GM12878 (cell line): ENCODE data around the gene ATP6V1C2. TPM values are rescaled to one million over a fixed set of nuclear protein-coding genes. Genes with fewer than 3 reads are reported as not detected.

ENCODE experiments used
- ATAC-seq: fragments of 200-7000 bp; cut with Tn5 transposase; 3 replicates; pipeline ENCODE4 v1.9.1; 2020; ENCODE audit warnings: mild to moderate bottlenecking, moderate library complexity
- BruUV-seq: library from RNA; stranded (reverse); fragments of 400-500 nt; replicated peaks from 2 replicates; lab custom pipeline; 2021; lab: Mats Ljungman, UMichigan
- CTCF ChIA-PET: fragments of 300-600 bp; sonication (Branson Sonifier 250); formaldehyde crosslinking; extraction: SDS; loops from one replicate; lab custom pipeline; 2021; ENCODE audit warnings: inconsistent platforms; lab: Yijun Ruan, JAX
- POLR2A ChIA-PET: fragments of 350-600 bp; formaldehyde crosslinking; extraction: SDS; loops from one replicate; lab custom pipeline; 2021; ENCODE audit warnings: inconsistent platforms; lab: Charles Lee
- RAD21 ChIA-PET: fragments of 300-600 bp; sonication (Branson Sonifier 250); formaldehyde crosslinking; loops from one replicate; lab custom pipeline; 2023; ENCODE audit warnings: antibody characterized with exemption; ENCODE audit not compliant: unreplicated experiment; lab: Charles Lee
- SMC1A ChIA-PET: fragments of 300-600 bp; sonication (Branson Sonifier 250); formaldehyde crosslinking; loops from one replicate; lab custom pipeline; 2023; ENCODE audit not compliant: unreplicated experiment, uncharacterized antibody; lab: Charles Lee
- DNase-seq: peaks from one replicate; pipeline ENCODE4 v3.0.0-alpha.2; 2011; ENCODE audit warnings: low read depth, low spot score
- FAIRE-seq: peaks from 3 replicates; lab custom pipeline; 2011; peaks lifted over from hg19 to GRCh38; lab: Jason Lieb, UNC
- H2AFZ ChIP-seq: 2 replicates; pipeline ENCODE4 v1.6.0; 2011; ENCODE audit warnings: low read depth, low read length, control low read depth; ENCODE audit not compliant: control insufficient read depth
- H3K27ac ChIP-seq: 2 replicates; pipeline ENCODE4 v1.5.1; 2011; ENCODE audit warnings: control low read depth; ENCODE audit not compliant: control insufficient read depth, insufficient read depth
- H3K27me3 ChIP-seq, 2 experiments: replicated peaks in 1 of 2; 2 replicates each; pipeline versions ENCODE4 v1.6.0 to v1.6.1; 2011; ENCODE audit warnings: low read length in 1 of 2; ENCODE audit not compliant: control insufficient read depth in 2 of 2, insufficient read depth in 2 of 2
- H3K36me3 ChIP-seq, 2 experiments: 2 replicates each; pipeline ENCODE4 v1.5.1; 2011; ENCODE audit warnings: low read length in 1 of 2; ENCODE audit not compliant: control insufficient read depth in 2 of 2, insufficient read depth in 2 of 2
- H3K4me1 ChIP-seq: 2 replicates; pipeline ENCODE4 v1.6.1; 2011; ENCODE audit warnings: mild to moderate bottlenecking, low read length, moderate library complexity, mixed read lengths; ENCODE audit not compliant: control insufficient read depth, insufficient read depth
- H3K4me2 ChIP-seq: 2 replicates; pipeline ENCODE4 v1.6.0; 2011; ENCODE audit warnings: control low read depth; ENCODE audit not compliant: control insufficient read depth, insufficient read depth
- H3K4me3 ChIP-seq: fragments of 200-600 bp; sonication (generic); 2 replicates; pipeline ENCODE4 v1.5.1; 2016
- H3K79me2 ChIP-seq: 2 replicates; pipeline ENCODE4 v1.6.0; 2011; ENCODE audit warnings: low read length; ENCODE audit not compliant: control insufficient read depth, insufficient read depth
- H3K9ac ChIP-seq: 2 replicates; pipeline ENCODE4 v1.8.0; 2011; ENCODE audit warnings: low read length, control low read depth, mixed read lengths; ENCODE audit not compliant: control insufficient read depth, insufficient read depth
- H3K9me3 ChIP-seq: replicated peaks from 3 replicates; pipeline ENCODE4 v1.5.1; 2011; ENCODE audit warnings: mild to moderate bottlenecking, low read length; ENCODE audit not compliant: control insufficient read depth, insufficient read depth
- H4K20me1 ChIP-seq: 2 replicates; pipeline ENCODE4 v1.6.0; 2011; ENCODE audit not compliant: control insufficient read depth, insufficient read depth
- BHLHE40 ChIP-seq, 2 experiments: fragments of 450-650 bp in 1 of 2; IDR thresholded peaks; 2 replicates each; pipeline ENCODE4 v1.6.1; 2011 to 2017; ENCODE audit warnings: low read depth in 2 of 2, borderline replicate concordance in 1 of 2, improper control_type of control experiment in 1 of 2, low read length in 1 of 2, mild to moderate bottlenecking in 1 of 2
- EP300 ChIP-seq, 2 experiments: fragments of 150-350 bp in 1 of 2; IDR thresholded peaks; 2 replicates each; pipeline ENCODE4 v1.6.1; 2011 to 2012; ENCODE audit warnings: low read depth in 2 of 2, low read length in 2 of 2, borderline replicate concordance in 1 of 2, improper control_type of control experiment in 1 of 2, inconsistent platforms in 1 of 2; ENCODE audit not compliant: control insufficient read depth in 1 of 2
- EZH2 ChIP-seq: IDR thresholded peaks from 2 replicates; pipeline ENCODE4 v1.6.1; 2012; ENCODE audit warnings: low read depth, mild to moderate bottlenecking, control low read depth, inconsistent platforms, low read length, borderline replicate concordance; ENCODE audit not compliant: control insufficient read depth
- IKZF2 ChIP-seq, 2 experiments: fragments of 450-650 bp; IDR thresholded peaks; 2 replicates each; pipeline ENCODE4 v1.6.1; 2017; ENCODE audit warnings: mild to moderate bottlenecking in 2 of 2, moderate library complexity in 2 of 2
- PAX5 ChIP-seq: IDR thresholded peaks from 2 replicates; pipeline ENCODE4 v1.6.1; 2011; ENCODE audit warnings: low read depth, low read length, borderline replicate concordance
- SMAD5 ChIP-seq: IDR thresholded peaks from 2 replicates; pipeline ENCODE4 v1.6.1; 2016; ENCODE audit warnings: antibody characterized with exemption, low read depth
- SPI1 ChIP-seq: IDR thresholded peaks from 2 replicates; pipeline ENCODE4 v1.6.1; 2011; ENCODE audit warnings: low read depth, mild to moderate bottlenecking, low read length, moderate library complexity, borderline replicate concordance; ENCODE audit not compliant: insufficient read depth
- SREBF1 ChIP-seq: IDR thresholded peaks from 2 replicates; pipeline ENCODE4 v1.6.1; 2012; ENCODE audit warnings: mild to moderate bottlenecking, low read length
- SUZ12 ChIP-seq: fragments of 200-600 bp; sonication (generic); IDR thresholded peaks from one replicate; pipeline ENCODE4 v1.6.1; 2018; ENCODE audit warnings: antibody characterized with exemption, mild to moderate bottlenecking; ENCODE audit not compliant: unreplicated experiment
- TARDBP ChIP-seq: IDR thresholded peaks from 2 replicates; pipeline ENCODE4 v1.6.1; 2016; ENCODE audit warnings: borderline replicate concordance
- TCF12 ChIP-seq: IDR thresholded peaks from 2 replicates; pipeline ENCODE4 v1.6.1; 2011; ENCODE audit warnings: low read depth, mild to moderate bottlenecking, low read length
- WGBS: methylation state at CpG from one replicate; pipeline ENCODE4 v1.1.6; 2016; ENCODE audit warnings: low lambda C conversion rate; ENCODE audit not compliant: insufficient replicate concordance, insufficient coverage; ENCODE audit errors: missing lambda C conversion rate; 5-methylcytosine and 5-hydroxymethylcytosine counted together
- in situ Hi-C: fragments of 300-500 bp; cut with MboI; formaldehyde crosslinking; loops from 9 replicates; pipeline ENCODE4 v1.14.3; 2018; ENCODE audit warnings: mixed read lengths
- intact Hi-C: fragments of 100-400 bp; cut with micrococcal nuclease; formaldehyde crosslinking; loops from one replicate; pipeline ENCODE4 v1.14.2; 2022; ENCODE audit not compliant: unreplicated experiment
- polyA plus RNA-seq, 11 experiments: library from polyadenylated mRNA; depleted of rRNA in 4 of 11; unstranded in 6 of 11; stranded (reverse) in 5 of 11; fragments of >200 nt; fragmentation: Nextera tagmentation in 4 of 11; fragmentation: Illumina TruSeq in 1 of 11; extraction: Ambion mirVana in 4 of 11; extraction: Trizol in 1 of 11; gene quantifications; 1 replicate in 1 of 11; 2 replicates in 10 of 11; pipeline versions ENCODE4 v1.2.1 to v1.2.3, GENCODE V29; 2011 to 2016; ENCODE audit warnings: inconsistent platforms in 2 of 11, missing spikeins in 2 of 11, low read depth in 1 of 11
- total RNA-seq, 4 experiments: library from RNA; depleted of rRNA in 3 of 4; stranded (reverse); fragments of >200 nt in 3 of 4; fragmentation: Illumina TruSeq in 1 of 4; extraction: Trizol in 1 of 4; gene quantifications; 2 replicates each; pipeline versions ENCODE4 v1.2.1 to v1.2.3, GENCODE V29; 2013 to 2021
- TF ChIP-seq, protein P1 (sequence below): fragments of 450-650 bp; formaldehyde crosslinking; IDR thresholded peaks from 2 replicates; pipeline ENCODE4 v1.4.0; 2020; ENCODE audit warnings: mild to moderate bottlenecking, moderate library complexity
- TF ChIP-seq, protein P2 (sequence below): fragments of 450-650 bp; IDR thresholded peaks from 2 replicates; pipeline ENCODE4 v1.6.1; 2018; ENCODE audit warnings: borderline replicate concordance, mild to moderate bottlenecking; ENCODE audit not compliant: partially characterized antibody
- TF ChIP-seq, protein P3 (sequence below): fragments of 150-350 bp; IDR thresholded peaks from 2 replicates; pipeline ENCODE4 v1.6.1; 2016; ENCODE audit warnings: low read depth, low read length

Gene ATP6V1C2
- total and polyA plus RNA-seq, 10 of the 15 experiments (the other 5 are each of a cell fraction or from before 2014, with no cell fraction given): 0.04 to 1.5 (median 0.24) TPM; not detected in 1

DNA sequence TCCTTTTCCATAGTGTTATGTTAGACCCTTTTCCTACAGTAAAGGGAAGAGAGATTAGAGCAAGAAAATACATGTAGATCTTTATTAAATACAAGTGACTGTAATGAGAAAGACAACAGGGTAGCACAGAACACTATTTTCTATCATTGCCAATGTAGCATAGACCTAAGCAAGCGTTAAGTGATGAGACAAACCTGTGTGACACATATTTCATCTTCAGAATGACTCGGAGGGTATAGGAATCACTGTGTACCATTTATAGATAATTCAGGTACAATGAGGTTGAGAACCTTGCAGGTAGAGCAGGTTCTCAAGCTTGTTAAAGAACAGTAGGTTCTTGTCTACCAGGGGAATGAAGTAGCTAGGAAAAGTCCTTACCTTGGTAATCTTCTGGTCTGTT lies 75.3 kb downstream of the ATP6V1C2 start:
- Histone ChIP-seq H3K4me3 (no peak overlapping the region), H4K20me1 (0 out of 2 replicates have a peak, but pooled peaks cover 4% of the 10 kb centered on the region), H3K4me1 (peaks cover 20% of the 10 kb centered on the region), H3K79me2 (peaks cover 26% of the 10 kb centered on the region), H2AFZ (no peak overlapping the region), H3K9ac (no peak overlapping the region), H3K27ac (no peak overlapping the region), H3K4me2 (no peak overlapping the region), H3K36me3 (peaks cover 15 to 36% of the 10 kb centered on the region in 2 experiments), H3K9me3 (no peaks in the 10 kb centered on the region), H3K27me3 (no peaks in the 10 kb centered on the region)
- no peak for DNase-seq
- SMC1A ChIA-PET: no interaction called here
- in situ Hi-C loops: no loop called here
- POLR2A ChIA-PET: interaction anchor here (0.5 kb wide), 1 partner anchor 12 kb away, joined by 3 read pairs; no protein-coding TSS in a partner anchor
- FAIRE-seq: no peak
- intact Hi-C loops: no loop called here
- BruUV-seq: no TSS peak
- 30% methylated on average over 2 of the region's 2 CpGs for WGBS
- RAD21 ChIA-PET: no interaction called here
- CTCF ChIA-PET: no interaction called here
- ATAC-seq: no peak
- TF ChIP-seq TCF12 (no peak), IKZF2 (IDR thresholded peaks at IDR 0.05) (no peak), SUZ12 (no peak), SPI1 (no peak), SMAD5 (no peak), EZH2 (no peak), BHLHE40 (IDR thresholded peaks at IDR 0.05; ENCODE audit: borderline replicate concordance in 1 of 2, low read depth in 2 of 2, low read length in 1 of 2) (no peak), PAX5 (no peak), SREBF1 (no peak), EP300 (IDR thresholded peaks at IDR 0.05; ENCODE audit: borderline replicate concordance in 1 of 2, control insufficient read depth in 1 of 2, low read depth in 2 of 2, low read length in 2 of 2) (no peak), TARDBP (no peak)
- TF ChIP-seq, protein P1, sequence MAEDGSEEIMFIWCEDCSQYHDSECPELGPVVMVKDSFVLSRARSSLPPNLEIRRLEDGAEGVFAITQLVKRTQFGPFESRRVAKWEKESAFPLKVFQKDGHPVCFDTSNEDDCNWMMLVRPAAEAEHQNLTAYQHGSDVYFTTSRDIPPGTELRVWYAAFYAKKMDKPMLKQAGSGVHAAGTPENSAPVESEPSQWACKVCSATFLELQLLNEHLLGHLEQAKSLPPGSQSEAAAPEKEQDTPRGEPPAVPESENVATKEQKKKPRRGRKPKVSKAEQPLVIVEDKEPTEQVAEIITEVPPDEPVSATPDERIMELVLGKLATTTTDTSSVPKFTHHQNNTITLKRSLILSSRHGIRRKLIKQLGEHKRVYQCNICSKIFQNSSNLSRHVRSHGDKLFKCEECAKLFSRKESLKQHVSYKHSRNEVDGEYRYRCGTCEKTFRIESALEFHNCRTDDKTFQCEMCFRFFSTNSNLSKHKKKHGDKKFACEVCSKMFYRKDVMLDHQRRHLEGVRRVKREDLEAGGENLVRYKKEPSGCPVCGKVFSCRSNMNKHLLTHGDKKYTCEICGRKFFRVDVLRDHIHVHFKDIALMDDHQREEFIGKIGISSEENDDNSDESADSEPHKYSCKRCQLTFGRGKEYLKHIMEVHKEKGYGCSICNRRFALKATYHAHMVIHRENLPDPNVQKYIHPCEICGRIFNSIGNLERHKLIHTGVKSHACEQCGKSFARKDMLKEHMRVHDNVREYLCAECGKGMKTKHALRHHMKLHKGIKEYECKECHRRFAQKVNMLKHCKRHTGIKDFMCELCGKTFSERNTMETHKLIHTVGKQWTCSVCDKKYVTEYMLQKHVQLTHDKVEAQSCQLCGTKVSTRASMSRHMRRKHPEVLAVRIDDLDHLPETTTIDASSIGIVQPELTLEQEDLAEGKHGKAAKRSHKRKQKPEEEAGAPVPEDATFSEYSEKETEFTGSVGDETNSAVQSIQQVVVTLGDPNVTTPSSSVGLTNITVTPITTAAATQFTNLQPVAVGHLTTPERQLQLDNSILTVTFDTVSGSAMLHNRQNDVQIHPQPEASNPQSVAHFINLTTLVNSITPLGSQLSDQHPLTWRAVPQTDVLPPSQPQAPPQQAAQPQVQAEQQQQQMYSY (CRISPR knock-in tag): no peak
- TF ChIP-seq, protein P2, sequence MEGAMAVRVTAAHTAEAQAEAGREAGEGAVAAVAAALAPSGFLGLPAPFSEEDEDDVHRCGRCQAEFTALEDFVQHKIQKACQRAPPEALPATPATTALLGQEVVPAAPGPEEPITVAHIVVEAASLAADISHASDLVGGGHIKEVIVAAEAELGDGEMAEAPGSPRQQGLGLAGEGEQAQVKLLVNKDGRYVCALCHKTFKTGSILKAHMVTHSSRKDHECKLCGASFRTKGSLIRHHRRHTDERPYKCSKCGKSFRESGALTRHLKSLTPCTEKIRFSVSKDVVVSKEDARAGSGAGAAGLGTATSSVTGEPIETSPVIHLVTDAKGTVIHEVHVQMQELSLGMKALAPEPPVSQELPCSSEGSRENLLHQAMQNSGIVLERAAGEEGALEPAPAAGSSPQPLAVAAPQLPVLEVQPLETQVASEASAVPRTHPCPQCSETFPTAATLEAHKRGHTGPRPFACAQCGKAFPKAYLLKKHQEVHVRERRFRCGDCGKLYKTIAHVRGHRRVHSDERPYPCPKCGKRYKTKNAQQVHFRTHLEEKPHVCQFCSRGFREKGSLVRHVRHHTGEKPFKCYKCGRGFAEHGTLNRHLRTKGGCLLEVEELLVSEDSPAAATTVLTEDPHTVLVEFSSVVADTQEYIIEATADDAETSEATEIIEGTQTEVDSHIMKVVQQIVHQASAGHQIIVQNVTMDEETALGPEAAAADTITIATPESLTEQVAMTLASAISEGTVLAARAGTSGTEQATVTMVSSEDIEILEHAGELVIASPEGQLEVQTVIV: no peak
- TF ChIP-seq, protein P3, sequence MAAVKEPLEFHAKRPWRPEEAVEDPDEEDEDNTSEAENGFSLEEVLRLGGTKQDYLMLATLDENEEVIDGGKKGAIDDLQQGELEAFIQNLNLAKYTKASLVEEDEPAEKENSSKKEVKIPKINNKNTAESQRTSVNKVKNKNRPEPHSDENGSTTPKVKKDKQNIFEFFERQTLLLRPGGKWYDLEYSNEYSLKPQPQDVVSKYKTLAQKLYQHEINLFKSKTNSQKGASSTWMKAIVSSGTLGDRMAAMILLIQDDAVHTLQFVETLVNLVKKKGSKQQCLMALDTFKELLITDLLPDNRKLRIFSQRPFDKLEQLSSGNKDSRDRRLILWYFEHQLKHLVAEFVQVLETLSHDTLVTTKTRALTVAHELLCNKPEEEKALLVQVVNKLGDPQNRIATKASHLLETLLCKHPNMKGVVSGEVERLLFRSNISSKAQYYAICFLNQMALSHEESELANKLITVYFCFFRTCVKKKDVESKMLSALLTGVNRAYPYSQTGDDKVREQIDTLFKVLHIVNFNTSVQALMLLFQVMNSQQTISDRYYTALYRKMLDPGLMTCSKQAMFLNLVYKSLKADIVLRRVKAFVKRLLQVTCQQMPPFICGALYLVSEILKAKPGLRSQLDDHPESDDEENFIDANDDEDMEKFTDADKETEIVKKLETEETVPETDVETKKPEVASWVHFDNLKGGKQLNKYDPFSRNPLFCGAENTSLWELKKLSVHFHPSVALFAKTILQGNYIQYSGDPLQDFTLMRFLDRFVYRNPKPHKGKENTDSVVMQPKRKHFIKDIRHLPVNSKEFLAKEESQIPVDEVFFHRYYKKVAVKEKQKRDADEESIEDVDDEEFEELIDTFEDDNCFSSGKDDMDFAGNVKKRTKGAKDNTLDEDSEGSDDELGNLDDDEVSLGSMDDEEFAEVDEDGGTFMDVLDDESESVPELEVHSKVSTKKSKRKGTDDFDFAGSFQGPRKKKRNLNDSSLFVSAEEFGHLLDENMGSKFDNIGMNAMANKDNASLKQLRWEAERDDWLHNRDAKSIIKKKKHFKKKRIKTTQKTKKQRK: no peak
